Measurements from ENCODE around the gene NT5M.
A peak's percentile ranks its signal among the peaks of the same experiment; 100 is the strongest.

Gene NT5M

DNA sequence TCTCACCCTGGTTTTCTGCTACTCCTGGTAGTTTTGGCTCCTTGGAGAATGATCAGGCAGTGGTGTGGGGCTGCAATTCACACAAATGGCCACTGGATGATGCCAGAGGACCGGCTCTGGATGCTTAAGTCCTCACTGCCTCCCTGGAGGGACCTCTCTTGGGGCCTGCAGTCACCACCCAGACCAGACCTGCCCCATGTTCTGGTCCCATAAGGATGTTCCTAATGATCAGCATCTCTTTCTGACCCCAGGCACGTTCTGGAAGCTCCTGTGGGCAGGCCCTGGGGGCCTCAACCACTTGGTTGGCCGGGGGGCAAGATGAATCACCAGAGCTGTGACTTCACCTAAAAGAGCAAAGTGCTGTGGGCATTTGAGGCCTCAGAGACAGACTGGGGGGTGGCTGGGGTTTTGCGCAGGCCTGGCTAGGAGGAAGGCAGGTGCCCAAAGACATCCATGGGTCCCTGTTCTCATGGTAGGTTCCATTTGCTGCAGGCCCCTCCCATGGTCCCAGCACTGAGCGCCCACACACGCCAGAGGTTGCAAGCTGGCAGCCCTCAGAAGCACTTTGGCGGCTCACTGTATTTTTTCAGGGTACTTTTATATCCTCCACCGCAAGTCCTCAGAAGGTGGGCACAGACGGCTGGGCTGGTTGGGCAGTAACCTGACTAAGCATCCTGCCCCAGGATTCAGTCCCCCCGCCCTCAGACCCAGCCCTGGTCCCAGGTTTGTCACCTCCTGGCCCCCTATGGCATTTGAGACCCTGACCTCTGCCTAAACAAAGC, 53.2 kb downstream of the NT5M start:
- peak; percentile 17 for DNase-seq

DNA sequence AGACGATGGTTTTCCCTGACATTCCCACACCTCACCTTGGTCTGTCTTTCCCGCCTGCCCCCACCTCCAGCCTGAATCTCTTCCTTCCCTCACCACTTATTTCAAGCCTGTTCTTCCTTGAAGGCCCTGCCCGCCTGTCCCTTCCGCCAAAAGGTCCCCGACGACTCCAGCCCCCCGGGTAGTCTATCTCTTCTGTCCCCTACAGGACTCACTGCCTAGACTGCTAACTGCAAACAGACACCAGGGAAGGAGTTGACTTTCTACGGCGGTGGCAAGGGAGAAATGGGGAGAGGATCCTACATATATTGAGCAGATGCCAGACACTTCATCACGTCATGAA, 53.7 kb downstream of the NT5M start:
- no peak for DNase-seq

GRCh38 chr17:17358060-17358751, 55.0 kb downstream of the NT5M start:
- DNase-seq = no peak

DNA sequence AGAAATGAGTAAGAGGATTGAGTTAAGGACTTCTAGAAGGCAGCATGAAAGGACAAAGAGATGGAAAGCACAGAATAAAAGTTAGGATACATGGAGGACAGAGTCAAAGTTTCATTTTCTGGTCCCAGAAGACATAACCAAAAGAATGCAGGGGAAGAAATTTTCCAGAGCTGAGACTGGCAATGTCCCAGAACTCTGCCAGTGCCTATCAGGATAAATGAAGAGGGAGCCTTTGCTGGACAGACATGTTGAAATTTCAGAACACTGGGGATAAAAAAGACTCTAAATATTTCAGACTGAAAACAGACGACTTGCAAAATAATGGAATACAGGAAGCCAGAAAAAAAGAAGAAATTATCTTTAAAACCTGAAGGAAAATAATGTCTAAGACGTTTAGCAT, 55.7 kb downstream of the NT5M start:
- no peak for DNase-seq

DNA sequence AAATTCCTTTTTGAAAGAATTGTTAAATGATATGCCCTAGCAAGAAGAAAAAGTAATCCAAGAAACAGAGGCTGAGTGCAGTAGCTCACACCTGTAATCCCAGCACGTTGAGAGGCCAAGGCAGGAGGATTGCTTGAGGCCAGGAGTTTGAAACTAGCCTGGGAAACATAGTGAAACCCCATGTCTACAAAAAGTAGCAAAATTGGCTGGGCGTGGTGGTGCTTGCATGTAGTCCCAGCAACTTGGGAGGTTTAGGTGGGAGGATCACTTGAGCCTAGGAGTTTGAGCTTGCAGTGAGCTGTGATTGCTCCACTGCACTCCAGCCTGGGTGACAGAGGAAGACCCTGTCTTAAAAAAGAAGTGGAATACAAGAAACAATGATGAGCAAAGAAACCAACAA, 56.1 kb downstream of the NT5M start:
- no peak for DNase-seq

DNA sequence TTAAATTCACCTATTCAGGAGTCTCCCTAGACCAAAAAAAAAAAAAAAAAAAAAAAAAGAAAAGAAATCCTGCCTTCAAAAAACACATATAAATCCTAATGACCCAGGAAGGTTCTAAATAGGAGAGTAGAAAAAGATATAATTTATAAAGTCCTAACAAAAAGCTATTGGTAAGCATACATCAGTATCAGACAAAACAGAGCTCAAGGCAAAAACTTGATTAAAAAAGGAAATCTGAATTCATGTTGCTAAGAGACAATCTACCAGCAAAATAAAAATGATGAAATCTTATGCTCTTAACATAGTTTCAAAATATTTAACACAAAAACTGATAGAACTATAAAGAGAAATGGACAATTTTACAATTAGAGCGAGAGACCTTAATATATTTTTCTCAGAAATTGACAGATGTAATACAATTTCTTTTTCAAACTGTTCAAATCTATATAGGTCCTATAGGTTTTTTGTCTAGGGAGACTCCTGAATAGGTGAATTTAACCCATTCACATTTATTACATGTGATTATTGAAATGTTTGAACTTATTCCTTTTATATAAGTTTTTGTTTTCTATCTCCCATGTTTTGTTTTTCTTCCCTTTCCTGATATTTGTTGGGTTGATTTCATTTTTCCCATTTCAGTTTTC, 57.0 kb downstream of the NT5M start:
- no peak for DNase-seq

GRCh38 chr17:17361543-17361866, 58.3 kb downstream of the NT5M start:
- no peak for DNase-seq

GRCh38 chr17:17361867-17362539, 58.8 kb downstream of the NT5M start:
- no peak for DNase-seq

GRCh38 chr17:17362540-17362930, 59.4 kb downstream of the NT5M start:
- DNase-seq = no peak

- peak; percentile 47 for DNase-seq
These were observed 60.6 kb downstream of the NT5M start for GRCh38 chr17:17363638-17364337.

DNA sequence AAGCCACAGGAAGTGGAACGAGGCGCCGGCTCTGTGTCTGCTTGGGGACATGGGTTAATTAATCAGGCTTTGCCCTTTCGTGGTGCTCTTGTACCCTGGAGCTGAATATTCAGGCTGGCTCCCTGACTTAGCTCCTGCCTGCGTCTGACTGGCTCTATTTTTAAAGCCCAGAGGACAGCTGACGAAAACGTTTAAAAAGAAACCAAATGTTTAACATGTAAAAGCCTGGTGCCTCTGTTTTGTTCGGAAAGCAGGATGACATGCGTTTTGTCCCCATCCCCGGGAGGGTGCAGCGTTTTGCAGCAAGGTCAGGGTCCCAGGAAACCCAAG, 61.1 kb downstream of the NT5M start:
- no peak for DNase-seq

- DNase-seq = no peak
These were observed 62.4 kb downstream of the NT5M start for GRCh38 chr17:17365476-17366110.

DNA sequence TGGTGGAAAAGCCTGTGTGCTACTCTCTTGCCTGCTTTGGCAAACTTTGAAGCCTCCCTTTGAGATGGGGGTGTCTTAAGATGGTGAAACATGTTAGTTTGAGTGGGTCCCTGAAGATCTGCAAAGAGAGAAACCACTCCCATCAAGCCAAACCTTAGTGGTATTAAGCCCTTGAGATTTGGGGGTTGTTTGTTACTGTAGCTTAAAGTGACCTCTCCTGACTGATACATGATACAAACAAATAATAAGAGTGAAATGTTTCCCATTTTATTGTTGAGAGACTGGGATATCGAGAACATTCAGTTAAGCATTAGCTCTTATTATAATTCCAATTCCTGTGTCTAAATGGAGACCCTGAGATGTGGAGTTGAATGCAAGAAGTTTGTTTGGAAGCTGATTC, 63.1 kb downstream of the NT5M start:
- no peak for DNase-seq

DNA sequence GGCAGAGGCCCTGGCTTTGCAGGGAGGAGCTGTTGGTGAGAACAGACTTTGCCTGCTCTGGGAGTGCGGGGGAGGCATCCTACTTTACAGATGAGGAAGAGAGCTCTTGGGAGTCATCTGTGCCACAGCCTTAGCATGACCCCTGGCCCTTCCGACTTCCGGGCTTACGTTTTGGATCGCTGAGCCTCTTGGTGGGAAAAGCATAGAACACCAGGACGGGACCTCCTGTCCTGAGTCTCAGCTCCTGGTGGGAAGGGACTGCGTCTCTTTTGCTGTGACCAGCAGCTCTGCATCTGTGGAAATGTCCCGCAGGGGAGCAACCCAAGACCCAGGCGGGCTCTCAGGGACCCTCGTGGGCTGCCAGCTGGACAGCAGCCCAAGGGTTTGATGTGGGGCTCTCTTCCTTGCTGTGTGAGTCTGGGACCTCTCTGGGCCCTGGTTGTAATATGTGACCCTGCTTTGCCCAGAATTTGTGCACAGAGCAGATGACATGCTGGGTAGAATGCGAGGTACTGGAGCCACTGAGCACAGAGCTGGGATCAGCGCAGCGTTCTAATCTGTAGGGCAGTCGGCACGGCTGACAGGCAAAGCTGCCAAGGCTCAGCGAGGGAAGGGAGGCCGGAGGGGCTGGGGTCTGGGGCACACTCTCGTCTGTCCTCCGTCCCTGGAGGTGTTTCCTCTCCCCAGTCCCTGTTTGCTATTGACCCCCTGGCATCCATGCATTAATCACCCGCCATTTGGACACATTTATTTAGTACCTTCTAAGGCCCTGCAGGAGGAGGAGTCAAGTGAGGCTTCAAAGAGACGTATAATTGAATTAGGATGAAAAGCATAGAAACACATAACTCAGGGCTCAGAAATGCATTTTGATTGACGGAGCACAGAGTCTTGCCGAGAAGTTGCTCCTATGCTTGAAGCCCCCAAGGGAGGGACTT, 64.0 kb downstream of the NT5M start:
- DNase-seq = no peak

- DNase-seq = no peak
These were observed 64.8 kb downstream of the NT5M start for GRCh38 chr17:17367931-17368330.

DNA sequence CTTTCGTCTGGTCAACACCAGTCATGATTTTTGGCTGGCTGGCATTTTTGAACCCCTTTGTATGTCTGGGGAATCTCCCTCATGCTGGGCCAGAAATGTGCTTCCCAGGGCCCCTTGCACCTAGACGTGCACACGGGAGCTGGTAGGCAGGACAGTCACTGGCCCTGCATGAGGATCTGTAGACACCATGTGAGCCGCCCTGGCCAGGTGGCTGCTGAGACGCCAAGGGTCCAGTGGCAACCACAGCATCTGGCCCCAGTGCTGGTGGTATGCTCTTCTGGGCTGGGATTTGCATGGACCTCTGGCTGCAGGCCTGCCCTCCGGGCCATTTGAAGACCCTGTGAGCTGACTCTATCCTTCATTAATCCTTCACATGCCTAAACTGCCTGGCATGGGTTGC, 67.5 kb downstream of the NT5M start:
- DNase-seq = no peak

DNA sequence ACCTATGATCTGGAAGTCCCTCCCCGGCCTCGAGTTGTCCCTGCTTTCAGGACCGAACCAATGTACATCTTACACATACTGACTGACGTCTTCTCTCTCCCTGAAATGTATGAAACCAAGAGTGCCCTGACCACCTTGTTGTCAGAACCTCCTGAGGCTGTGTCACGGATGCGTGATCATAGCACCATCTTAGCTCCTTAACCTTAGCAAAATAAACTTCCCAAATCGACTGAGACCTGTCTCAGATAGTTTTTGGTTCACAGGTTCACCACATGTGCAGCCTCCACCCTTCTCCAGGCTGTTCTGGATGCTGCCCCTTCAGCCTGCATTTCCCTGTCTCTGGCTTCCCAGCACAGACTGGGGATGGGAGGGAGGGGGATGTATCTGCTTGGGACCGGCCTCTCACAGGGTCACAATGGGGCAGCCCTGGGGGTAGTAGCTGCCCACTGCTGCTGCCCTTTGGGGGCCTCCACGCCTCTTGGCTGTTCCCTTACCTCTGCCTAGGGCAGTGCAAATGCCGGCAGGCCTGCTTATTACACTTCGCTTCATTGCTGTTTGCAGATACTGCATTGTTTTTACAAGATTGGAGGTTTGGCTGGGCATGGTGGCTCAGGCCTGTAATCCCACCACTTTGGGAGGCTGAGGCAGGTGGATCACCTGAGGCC, 69.8 kb downstream of the NT5M start:
- no peak for DNase-seq

DNA sequence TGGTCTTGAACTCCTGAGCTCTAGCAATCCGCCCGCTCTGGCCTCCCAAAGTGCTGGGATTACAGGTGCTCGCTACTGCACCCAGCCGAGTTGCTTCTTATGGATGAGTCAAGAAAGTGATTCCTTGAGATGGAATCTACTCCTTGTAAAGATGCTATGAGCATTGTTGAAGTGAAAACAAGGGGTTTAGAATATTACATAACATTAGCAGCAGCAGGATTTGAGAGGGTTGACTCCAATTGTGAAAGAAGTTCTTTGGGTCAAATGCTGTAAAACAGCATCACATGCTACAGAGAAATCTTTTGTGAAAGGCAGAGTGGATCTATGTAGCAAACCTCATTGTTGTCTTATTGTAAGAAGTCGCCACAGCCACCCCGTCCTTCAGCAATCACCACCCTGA, 72.7 kb downstream of the NT5M start:
- no peak for DNase-seq

GRCh38 chr17:17376362-17376761, 73.2 kb downstream of the NT5M start:
- DNase-seq = no peak

DNA sequence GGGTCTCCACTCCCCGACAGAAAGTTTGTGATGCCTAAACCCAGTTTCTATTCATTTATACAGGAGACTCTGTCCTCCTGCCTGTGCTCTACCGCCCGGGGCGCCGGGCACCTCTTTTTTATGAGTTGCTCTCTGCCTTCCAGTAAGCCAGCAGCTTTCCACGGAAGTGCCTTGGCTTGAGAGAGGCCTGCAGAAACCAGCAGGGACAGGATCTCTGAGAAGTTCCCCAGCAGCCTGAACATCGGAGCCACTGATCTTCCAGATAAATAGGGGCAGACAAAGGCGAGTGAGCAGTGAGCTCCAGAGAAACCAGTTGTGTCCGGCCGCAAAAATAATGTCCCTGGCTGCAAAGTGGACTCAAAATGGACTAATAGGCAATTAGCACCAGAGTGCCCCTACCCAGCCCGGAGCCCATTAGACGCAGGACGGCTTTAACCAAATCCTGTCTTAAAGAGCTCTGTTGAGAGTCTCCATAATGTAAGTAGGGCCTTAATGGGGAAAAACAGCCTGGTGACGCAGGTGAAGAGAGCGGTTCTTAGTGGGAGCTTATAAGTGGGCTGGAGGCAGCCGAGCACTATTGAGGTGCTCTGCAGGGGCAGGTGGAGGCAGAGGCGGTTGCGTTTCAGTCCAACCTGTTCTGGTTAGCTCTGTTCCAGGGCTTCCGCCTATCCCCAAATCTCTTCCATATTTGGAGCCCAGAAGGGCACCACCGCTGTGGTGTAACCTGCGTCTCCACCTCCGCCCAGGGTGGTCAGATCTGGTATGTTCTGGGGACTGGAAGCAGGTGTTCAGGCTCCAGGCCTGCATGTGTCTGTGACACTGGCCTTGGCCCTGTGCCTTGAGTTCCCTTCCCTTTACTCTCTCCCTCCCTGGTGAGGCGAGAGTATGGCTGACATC, 74.1 kb downstream of the NT5M start:
- no peak for DNase-seq
